Fibroblast of pulmonary artery (primary cell): ENCODE data around the gene EFNA1.
A peak's percentile ranks its signal among the peaks of the same experiment; 100 is the strongest.

ENCODE experiments used
- DNase-seq: peaks from one replicate; pipeline ENCODE4 v3.0.0-alpha.2; 2010; ENCODE audit warnings: low read depth
- H3K4me3 ChIP-seq: replicated peaks from 2 replicates; pipeline ENCODE4 v1.5.1; 2011; ENCODE audit warnings: low read depth, mild to moderate bottlenecking, control low read depth, low read length, moderate library complexity
- CTCF ChIP-seq: IDR thresholded peaks from 2 replicates; pipeline ENCODE4 v1.5.1; 2011; ENCODE audit warnings: mild to moderate bottlenecking, control low read depth, low read length, inconsistent platforms; ENCODE audit errors: missing control alignments

The EFNA1 gene

GRCh38 chr1:155131285-155131684, 3.6 kb downstream of the EFNA1 start:
- DNase-seq: no peak
- no peak overlapping the region for H3K4me3 ChIP-seq
- no peak for TF ChIP-seq CTCF

- TF ChIP-seq CTCF: no peak
- H3K4me3 ChIP-seq: no peak overlapping the region
- no peak for DNase-seq
Observed at GRCh38 chr1:155131856-155132255, 4.2 kb downstream of the EFNA1 start.

- H3K4me3 ChIP-seq: no peak overlapping the region
- no peak for DNase-seq
- no peak for TF ChIP-seq CTCF
Observed at GRCh38 chr1:155133799-155134281, 6.2 kb downstream of the EFNA1 start.

GRCh38 chr1:155134322-155134721, 6.6 kb downstream of the EFNA1 start:
- TF ChIP-seq CTCF: no peak
- no peak overlapping the region for H3K4me3 ChIP-seq
- no peak for DNase-seq

GRCh38 chr1:155134880-155135414, 7.3 kb downstream of the EFNA1 start:
- no peak for TF ChIP-seq CTCF
- DNase-seq: peak; percentile 98
- peak overlapping the region; percentile 78 for H3K4me3 ChIP-seq

- TF ChIP-seq CTCF: no peak
- peak; percentile 95 for DNase-seq
- H3K4me3 ChIP-seq: peak within 1 kb of the TSS; percentile 78
Observed at GRCh38 chr1:155135415-155136028, 7.8 kb downstream of the EFNA1 start, which contains the start of gene SLC50A1. TSS of gene SLC50A1 (plus strand) at chr1:155135852. CDS start at chr1:155135912, 60 bp downstream.

- H3K4me3 ChIP-seq: peak overlapping the region; percentile 78
- DNase-seq: no peak
- no peak for TF ChIP-seq CTCF
Observed at GRCh38 chr1:155136748-155137147, 9.1 kb downstream of the EFNA1 start.
